CD4-positive, alpha-beta T cell (primary cell): ENCODE data around the gene KANK2. TPM values are rescaled to one million over a fixed set of nuclear protein-coding genes. Genes with fewer than 3 reads are reported as not detected.

Source experiments
- ATAC-seq: fragments of 200-7000 bp; cut with Tn5 transposase; one replicate; pipeline ENCODE4 v1.10.0; 2022; ENCODE audit warnings: mild to moderate bottlenecking; ENCODE audit not compliant: poor library complexity
- CTCF ChIA-PET: fragments of 350-600 bp; sonication (Branson Sonifier 250); formaldehyde crosslinking; loops from one replicate; lab custom pipeline; 2021; ENCODE audit warnings: antibody characterized with exemption, inconsistent platforms; lab: Charles Lee
- POLR2A ChIA-PET: fragments of 350-600 bp; sonication (Branson Sonifier 250); formaldehyde crosslinking; loops from one replicate; lab custom pipeline; 2021; ENCODE audit warnings: antibody characterized with exemption, inconsistent platforms; lab: Charles Lee
- DNase-seq, 14 experiments: peaks; one replicate each; pipeline ENCODE4 v3.0.0-alpha.2; 2013 to 2020; ENCODE audit warnings: mixed read lengths in 2 of 14
- H3K27ac ChIP-seq, 2 donors: one replicate each; pipeline versions ENCODE4 v1.5.1 to v1.7.0; 2013; ENCODE audit warnings: low read length in 2 of 2, low read depth in 1 of 2, mild to moderate bottlenecking in 1 of 2
- H3K27me3 ChIP-seq, 2 experiments: 1 replicate in 1 of 2; 2 replicates in 1 of 2; pipeline versions ENCODE4 v1.6.1 to v1.7.0; 2013; ENCODE audit warnings: low read length in 2 of 2, control low read depth in 1 of 2, mild to moderate bottlenecking in 1 of 2, moderate library complexity in 1 of 2; ENCODE audit not compliant: insufficient read depth in 2 of 2, control insufficient read depth in 1 of 2
- H3K36me3 ChIP-seq: one replicate; pipeline ENCODE4 v1.6.1; 2013; ENCODE audit warnings: low read length, control low read depth; ENCODE audit not compliant: insufficient read depth
- H3K4me1 ChIP-seq: one replicate; pipeline ENCODE4 v1.6.1; 2013; ENCODE audit warnings: low read length, control low read depth; ENCODE audit not compliant: insufficient read depth
- H3K4me3 ChIP-seq: one replicate; pipeline ENCODE4 v1.5.1; 2013; ENCODE audit warnings: mild to moderate bottlenecking, low read length, moderate library complexity
- H3K9me3 ChIP-seq, 2 experiments: 1 replicate in 1 of 2; 2 replicates in 1 of 2; pipeline versions ENCODE4 v1.6.1 to v1.7.0; 2013; ENCODE audit warnings: low read length in 2 of 2, mild to moderate bottlenecking in 2 of 2, control low read depth in 1 of 2, moderate library complexity in 1 of 2; ENCODE audit not compliant: control insufficient read depth in 1 of 2, insufficient read depth in 1 of 2
- H3K27ac Mint-ChIP-seq: one replicate; pipeline ENCODE4 v1.8.0; 2020; ENCODE audit warnings: mixed read lengths
- H3K27me3 Mint-ChIP-seq: one replicate; pipeline ENCODE4 v1.8.0; 2021; ENCODE audit warnings: mixed read lengths
- H3K36me3 Mint-ChIP-seq: one replicate; pipeline ENCODE4 v1.8.0; 2021; ENCODE audit warnings: low read depth, mixed read lengths
- H3K4me1 Mint-ChIP-seq: one replicate; pipeline ENCODE4 v1.8.0; 2021; ENCODE audit warnings: low read depth, mixed read lengths
- H3K4me3 Mint-ChIP-seq: one replicate; pipeline ENCODE4 v1.8.0; 2020; ENCODE audit warnings: mild to moderate bottlenecking, mixed read lengths
- H3K9me3 Mint-ChIP-seq: one replicate; pipeline ENCODE4 v1.8.0; 2020; ENCODE audit warnings: mixed read lengths
- intact Hi-C, 2 experiments: fragments of 100-400 bp; cut with DNase I in 1 of 2; cut with micrococcal nuclease in 1 of 2; formaldehyde crosslinking; loops; one replicate each; pipeline versions ENCODE4 v1.15.1 to v1.9.0; 2023 to 2025; cut with DNase I, micrococcal nuclease
- total RNA-seq, 174 experiments: library from RNA in 2 of 174; stranded (reverse) in 2 of 174; gene quantifications; one replicate each; pipeline ENCODE4 v1.2.3 and lab custom pipeline; 2021 to 2026
- TF ChIP-seq, protein P1 (sequence below): fragments of 200-600 bp; IDR thresholded peaks from one replicate; pipeline ENCODE4 v1.8.0; 2022; ENCODE audit warnings: antibody characterized with exemption, mild to moderate bottlenecking

Gene KANK2
- total RNA-seq, 2 experiments from 2014 or later: not detected

GRCh38 chr19:11116507-11116906 lies 80.8 kb downstream of the KANK2 start:
- H3K4me1 Mint-ChIP-seq: no peaks in the 10 kb centered on the region
- Histone ChIP-seq H3K27me3 (no peaks in the 10 kb centered on the region), H3K4me3 (no peak overlapping the region), H3K4me1 (no peaks in the 10 kb centered on the region), H3K27ac (no peak overlapping the region), H3K9me3 (no peaks in the 10 kb centered on the region), H3K36me3 (peaks cover 67% of the 10 kb centered on the region)
- no peak overlapping the region for H3K4me3 Mint-ChIP-seq
- intact Hi-C loops: no loop called here
- H3K9me3 Mint-ChIP-seq: no peaks in the 10 kb centered on the region
- H3K27me3 Mint-ChIP-seq: no peaks in the 10 kb centered on the region
- peaks cover 59% of the 10 kb centered on the region for H3K36me3 Mint-ChIP-seq
- ATAC-seq (no peak), DNase-seq (no peak)
- POLR2A ChIA-PET: interaction anchor here (0.6 kb wide), 1 partner anchor 71 kb away, joined by 3 read pairs; no protein-coding TSS in a partner anchor
- CTCF ChIA-PET: no interaction called here
- no peak overlapping the region for H3K27ac Mint-ChIP-seq
- TF ChIP-seq, protein P1, sequence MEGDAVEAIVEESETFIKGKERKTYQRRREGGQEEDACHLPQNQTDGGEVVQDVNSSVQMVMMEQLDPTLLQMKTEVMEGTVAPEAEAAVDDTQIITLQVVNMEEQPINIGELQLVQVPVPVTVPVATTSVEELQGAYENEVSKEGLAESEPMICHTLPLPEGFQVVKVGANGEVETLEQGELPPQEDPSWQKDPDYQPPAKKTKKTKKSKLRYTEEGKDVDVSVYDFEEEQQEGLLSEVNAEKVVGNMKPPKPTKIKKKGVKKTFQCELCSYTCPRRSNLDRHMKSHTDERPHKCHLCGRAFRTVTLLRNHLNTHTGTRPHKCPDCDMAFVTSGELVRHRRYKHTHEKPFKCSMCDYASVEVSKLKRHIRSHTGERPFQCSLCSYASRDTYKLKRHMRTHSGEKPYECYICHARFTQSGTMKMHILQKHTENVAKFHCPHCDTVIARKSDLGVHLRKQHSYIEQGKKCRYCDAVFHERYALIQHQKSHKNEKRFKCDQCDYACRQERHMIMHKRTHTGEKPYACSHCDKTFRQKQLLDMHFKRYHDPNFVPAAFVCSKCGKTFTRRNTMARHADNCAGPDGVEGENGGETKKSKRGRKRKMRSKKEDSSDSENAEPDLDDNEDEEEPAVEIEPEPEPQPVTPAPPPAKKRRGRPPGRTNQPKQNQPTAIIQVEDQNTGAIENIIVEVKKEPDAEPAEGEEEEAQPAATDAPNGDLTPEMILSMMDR: no peak

DNA sequence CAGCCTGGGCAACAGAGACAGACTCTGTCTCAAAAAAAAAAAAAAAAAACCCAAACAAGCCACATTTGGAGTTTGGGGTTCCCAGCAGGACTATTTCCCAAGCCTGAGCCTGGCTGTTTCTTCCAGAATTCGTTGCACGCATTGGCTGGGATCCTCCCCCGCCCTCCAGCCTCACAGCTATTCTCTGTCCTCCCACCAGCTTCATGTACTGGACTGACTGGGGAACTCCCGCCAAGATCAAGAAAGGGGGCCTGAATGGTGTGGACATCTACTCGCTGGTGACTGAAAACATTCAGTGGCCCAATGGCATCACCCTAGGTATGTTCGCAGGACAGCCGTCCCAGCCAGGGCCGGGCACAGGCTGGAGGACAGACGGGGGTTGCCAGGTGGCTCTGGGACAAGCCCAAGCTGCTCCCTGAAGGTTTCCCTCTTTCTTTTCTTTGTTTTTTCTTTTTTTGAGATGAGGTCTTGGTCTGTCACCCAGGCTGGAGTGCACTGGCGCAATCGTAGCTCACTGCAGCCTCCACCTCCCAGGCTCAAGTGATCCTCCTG lies 81.4 kb downstream of the KANK2 start:
- DNase-seq (no peak), ATAC-seq (no peak)
- no peaks in the 10 kb centered on the region for H3K9me3 ChIP-seq
- no peaks in the 10 kb centered on the region for H3K4me1 ChIP-seq
- H3K9me3 Mint-ChIP-seq: no peaks in the 10 kb centered on the region
- POLR2A ChIA-PET: interaction anchor here (0.6 kb wide), 1 partner anchor 71 kb away, joined by 3 read pairs; no protein-coding TSS in a partner anchor
- peaks cover 56% of the 10 kb centered on the region for H3K36me3 Mint-ChIP-seq
- intact Hi-C loops: no loop called here
- peaks cover 71% of the 10 kb centered on the region for H3K36me3 ChIP-seq
- no peak overlapping the region for H3K27ac ChIP-seq
- no peaks in the 10 kb centered on the region for H3K4me1 Mint-ChIP-seq
- CTCF ChIA-PET: no interaction called here
- TF ChIP-seq, protein P1: no peak
- no peak overlapping the region for H3K4me3 Mint-ChIP-seq
- no peak overlapping the region for H3K27ac Mint-ChIP-seq
- H3K4me3 ChIP-seq: no peak overlapping the region
- no peaks in the 10 kb centered on the region for H3K27me3 Mint-ChIP-seq
- H3K27me3 ChIP-seq: no peaks in the 10 kb centered on the region

DNA sequence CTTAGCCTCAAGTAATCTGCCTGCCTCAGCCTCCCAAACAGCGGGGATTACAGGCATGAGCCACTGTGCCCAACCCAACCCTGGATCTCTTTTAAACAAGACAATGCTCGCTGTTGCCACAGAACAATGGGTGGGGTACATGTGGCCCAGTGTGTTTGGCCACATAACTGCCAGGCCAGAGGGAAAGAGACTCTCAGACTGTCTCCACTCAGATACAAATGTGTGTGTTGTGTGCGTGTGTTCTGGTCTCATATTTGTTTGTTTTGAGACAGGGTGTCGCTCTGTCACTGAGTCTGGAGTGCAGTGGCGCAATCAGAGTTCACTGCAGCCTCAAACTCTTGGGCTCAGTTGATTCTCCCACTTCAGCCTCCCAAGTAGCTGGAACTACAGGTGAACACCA lies 82.3 kb downstream of the KANK2 start:
- CTCF ChIA-PET: no interaction called here
- intact Hi-C loops: no loop called here
- H3K27me3 ChIP-seq: no peaks in the 10 kb centered on the region
- H3K9me3 ChIP-seq: no peaks in the 10 kb centered on the region
- POLR2A ChIA-PET: no interaction called here
- no peak overlapping the region for H3K27ac Mint-ChIP-seq
- no peak overlapping the region for H3K4me3 Mint-ChIP-seq
- ATAC-seq (no peak), DNase-seq (no peak)
- TF ChIP-seq, protein P1: no peak
- peaks cover 48% of the 10 kb centered on the region for H3K36me3 Mint-ChIP-seq
- no peak overlapping the region for H3K27ac ChIP-seq
- no peaks in the 10 kb centered on the region for H3K27me3 Mint-ChIP-seq
- H3K36me3 ChIP-seq: peaks cover 69% of the 10 kb centered on the region
- no peaks in the 10 kb centered on the region for H3K9me3 Mint-ChIP-seq
- no peak overlapping the region for H3K4me3 ChIP-seq
- H3K4me1 Mint-ChIP-seq: no peaks in the 10 kb centered on the region
- H3K4me1 ChIP-seq: no peaks in the 10 kb centered on the region

Other genes starting within 250 kb of the KANK2 start
- gene SMARCA4, start 236.5 kb downstream of the KANK2 start, total RNA-seq: 10 to 100 TPM; 69.6 to 74.5 TPM
- gene LDLR, start 108.1 kb downstream of the KANK2 start, total RNA-seq: 10 to 100 TPM; 32.5 to 34.0 TPM
- 1 to 10 TPM in 1 of 2 experiments, under 1 TPM in 1; 0.59 to 1.5 TPM for gene SPC24, start 41.8 kb downstream of the KANK2 start, total RNA-seq
- not detected for gene ANGPTL8, start 42.1 kb upstream of the KANK2 start, total RNA-seq
- under 1 TPM; 0.14 to 0.38 TPM for gene DOCK6, start 65.0 kb upstream of the KANK2 start, total RNA-seq
- not detected for gene TSPAN16, start 98.6 kb upstream of the KANK2 start, total RNA-seq
- 1 to 10 TPM; 1.2 to 2.2 TPM for gene RAB3D, start 142.1 kb upstream of the KANK2 start, total RNA-seq
- gene TMEM205, start 148.7 kb upstream of the KANK2 start, total RNA-seq: 10 to 100 TPM in 1 of 2 experiments, 1 to 10 TPM in 1; 8.8 to 10.4 TPM
- 10 to 100 TPM; 35.5 to 42.4 TPM for gene CCDC159, start 149.0 kb upstream of the KANK2 start, total RNA-seq
- 1 to 10 TPM; 8.2 TPM for gene PLPPR2, start 157.9 kb upstream of the KANK2 start, total RNA-seq
- gene SWSAP1, start 177.1 kb upstream of the KANK2 start, total RNA-seq: 1 to 10 TPM; 2.6 to 2.7 TPM
- 10 to 100 TPM; 10.9 to 11.3 TPM for gene EPOR, start 186.8 kb upstream of the KANK2 start, total RNA-seq
- gene RGL3, start 221.8 kb upstream of the KANK2 start, total RNA-seq: not detected
- not detected for gene ODAD3, start 237.6 kb upstream of the KANK2 start, total RNA-seq
- gene PRKCSH, start 238.1 kb upstream of the KANK2 start, total RNA-seq: 100 to 1,000 TPM; 257 to 260 TPM